HTERT RPE-1 (cell line): Measurements from ENCODE around the gene NSMF.

Experiments used
- in situ Hi-C: fragments of 300-500 bp; cut with MboI; formaldehyde crosslinking; loops from 4 replicates; pipeline ENCODE4 v1.14.3; 2020; ENCODE audit warnings: low sequenced_read_pairs

The NSMF gene

DNA sequence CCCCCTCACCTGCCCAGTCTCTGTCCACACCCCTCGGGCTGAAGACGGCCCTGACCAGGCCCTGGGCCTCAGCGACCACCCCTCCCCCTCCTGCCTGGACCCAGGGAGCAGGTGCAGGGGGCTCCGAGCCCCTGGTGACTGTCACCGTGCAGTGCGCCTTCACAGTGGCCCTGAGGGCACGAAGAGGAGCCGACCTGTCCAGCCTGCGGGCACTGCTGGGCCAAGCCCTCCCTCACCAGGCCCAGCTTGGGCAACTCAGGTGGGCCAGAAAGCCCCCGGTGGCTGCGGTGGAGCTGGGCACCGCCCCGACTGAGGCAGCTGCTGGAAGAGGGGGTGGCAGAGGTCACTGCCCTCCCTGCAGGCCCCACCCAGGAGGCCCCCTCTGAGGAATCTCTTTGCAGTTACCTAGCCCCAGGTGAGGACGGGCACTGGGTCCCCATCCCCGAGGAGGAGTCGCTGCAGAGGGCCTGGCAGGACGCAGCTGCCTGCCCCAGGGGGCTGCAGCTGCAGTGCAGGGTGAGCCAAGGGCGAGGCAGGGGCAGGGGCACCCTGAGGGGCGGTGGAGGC, 25.7 kb downstream of the NSMF start:
- in situ Hi-C loops = no loop called here

DNA sequence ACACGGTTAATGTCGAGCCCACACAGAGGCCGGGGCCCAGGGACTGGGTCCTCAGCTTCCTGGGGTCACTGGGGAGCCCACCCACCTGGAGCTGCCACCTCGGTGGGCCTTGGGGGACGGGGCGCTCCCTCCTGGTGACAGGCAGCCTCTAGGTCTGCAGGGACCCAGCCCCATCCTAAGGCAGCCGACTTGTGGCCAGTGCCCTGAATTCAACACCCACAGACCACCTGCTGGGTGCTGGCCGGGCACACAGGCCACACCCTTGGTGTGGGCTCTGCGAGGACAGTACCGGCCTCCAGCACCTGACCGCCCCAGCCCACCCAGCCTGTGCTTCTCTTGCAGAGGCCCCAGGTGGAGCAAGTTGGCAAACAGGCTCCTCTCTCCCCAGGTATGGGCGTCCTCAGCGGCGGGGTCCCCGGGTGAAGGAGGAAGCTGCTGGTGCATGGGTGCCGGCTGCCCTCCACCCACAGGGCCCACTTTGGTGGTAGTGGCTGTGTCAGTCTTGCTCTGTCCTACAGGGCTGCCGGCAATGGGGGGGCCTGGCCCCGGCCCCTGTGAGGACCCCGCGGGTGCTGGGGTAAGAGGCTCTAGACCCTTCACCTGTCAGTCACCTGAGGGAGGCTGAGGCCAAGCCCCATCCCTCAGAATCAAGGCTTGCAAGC, 26.3 kb downstream of the NSMF start:
- in situ Hi-C loops = no loop called here

DNA sequence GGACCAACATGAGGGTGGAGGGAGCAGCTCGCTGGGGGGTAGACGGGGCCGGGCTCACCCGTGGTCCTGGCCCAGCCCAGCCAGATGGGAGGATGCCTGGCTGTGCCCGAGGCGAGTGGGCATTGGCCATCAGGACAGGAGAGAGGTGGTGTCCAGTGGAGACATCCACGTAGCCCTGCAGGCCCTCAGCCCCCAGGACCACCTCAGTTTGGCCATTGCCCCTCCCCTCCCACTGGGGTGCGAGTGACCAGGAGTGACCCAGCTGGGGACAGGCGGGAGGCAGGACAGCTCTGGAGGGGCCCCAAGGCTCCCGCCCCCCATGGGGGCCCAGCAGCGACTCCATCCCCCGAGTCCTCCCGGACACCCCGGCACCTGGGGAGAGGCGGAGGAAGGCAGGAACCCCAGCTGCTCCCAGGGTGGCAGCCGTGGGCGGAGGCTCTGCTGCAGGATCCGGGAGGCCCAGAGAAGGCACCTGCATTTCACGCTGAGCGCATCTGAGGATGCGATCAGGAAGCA, 27.7 kb downstream of the NSMF start:
- in situ Hi-C loops = no loop called here

DNA sequence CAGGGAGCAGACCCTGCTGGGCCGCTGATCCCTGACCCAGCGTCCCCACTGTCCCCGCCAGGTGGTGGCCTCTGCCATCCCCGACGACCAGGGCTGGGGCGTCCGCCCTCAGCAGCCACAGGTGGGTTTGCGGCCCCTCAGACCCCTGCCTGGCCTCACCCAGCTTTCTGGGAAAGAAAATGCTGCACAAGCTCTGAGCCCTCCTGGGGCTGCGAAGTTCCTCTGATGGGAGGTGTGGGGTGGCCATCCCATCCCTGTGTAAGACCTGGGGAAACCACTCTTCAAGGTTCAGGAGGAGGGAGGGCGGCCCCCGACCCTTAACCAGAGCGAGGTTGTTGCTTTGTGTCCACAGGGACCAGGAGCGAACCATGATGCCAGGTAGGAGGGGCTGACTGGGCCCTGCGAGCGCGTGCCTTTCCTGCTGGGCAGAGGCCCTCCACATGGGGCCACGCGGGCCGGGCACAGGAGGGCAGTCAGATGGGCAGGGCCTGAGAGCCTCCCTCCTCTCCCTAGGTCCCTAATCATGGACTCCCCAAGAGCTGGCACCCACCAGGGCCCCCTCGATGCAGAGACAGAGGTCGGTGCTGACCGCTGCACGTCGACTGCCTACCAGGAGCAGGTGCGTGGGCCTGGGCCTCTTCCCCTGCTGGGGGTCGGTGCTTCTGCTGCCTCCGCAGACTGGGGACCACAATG, 28.3 kb downstream of the NSMF start:
- in situ Hi-C loops = no loop called here

DNA sequence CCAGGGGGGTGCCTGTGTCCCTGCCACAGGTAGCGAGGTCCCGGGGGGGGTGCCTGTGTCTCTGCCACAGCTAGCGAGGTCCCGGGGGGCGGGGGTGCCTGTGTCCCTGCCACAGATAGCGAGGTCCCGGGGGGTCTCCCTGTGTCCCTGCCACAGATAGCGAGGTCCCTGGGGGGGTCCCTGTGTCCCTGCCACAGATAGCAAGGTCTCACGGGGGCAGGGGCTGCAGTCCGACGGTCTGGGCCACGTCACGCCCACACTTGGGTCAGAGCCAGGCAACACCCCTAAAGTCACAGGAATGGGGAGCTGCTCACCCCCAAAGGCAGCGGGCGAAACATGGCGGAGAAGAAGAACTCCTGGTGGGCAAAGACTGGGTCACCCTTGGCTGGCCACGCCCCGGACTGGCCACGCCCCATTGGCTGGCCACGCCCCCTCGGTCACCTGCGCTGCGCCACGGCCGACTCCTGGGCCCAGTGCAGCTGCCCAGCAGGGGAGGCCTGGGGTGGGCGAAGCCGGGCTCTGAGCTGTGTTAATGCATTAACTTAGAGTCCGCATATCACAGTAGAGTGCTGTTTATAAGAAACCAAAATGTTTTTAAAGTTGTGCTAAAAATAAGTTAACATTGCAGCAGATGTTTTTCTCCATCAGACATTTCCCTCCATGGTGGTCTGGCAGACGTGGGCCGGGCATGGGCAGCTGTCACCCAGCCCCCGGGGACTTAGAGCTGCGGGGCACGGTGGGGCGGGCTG, 29.0 kb downstream of the NSMF start:
- in situ Hi-C loops = no loop called here

DNA sequence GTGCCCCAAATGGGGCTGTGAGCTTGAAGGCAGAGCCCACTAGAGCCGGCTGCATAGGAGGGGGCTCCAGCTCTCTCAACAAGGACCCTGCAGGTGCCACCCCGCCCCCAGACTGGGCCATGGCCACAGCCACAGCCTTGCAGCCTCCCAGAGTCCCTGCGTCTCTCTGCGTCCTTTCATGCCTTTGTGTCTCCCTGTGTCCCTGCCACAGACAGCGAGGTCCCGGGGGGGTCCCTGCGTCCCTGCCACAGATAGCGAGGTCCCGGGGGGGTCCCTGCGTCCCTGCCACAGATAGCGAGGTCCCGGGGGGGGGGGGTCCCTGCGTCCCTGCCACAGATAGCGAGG, 29.6 kb downstream of the NSMF start:
- in situ Hi-C loops = no loop called here

DNA sequence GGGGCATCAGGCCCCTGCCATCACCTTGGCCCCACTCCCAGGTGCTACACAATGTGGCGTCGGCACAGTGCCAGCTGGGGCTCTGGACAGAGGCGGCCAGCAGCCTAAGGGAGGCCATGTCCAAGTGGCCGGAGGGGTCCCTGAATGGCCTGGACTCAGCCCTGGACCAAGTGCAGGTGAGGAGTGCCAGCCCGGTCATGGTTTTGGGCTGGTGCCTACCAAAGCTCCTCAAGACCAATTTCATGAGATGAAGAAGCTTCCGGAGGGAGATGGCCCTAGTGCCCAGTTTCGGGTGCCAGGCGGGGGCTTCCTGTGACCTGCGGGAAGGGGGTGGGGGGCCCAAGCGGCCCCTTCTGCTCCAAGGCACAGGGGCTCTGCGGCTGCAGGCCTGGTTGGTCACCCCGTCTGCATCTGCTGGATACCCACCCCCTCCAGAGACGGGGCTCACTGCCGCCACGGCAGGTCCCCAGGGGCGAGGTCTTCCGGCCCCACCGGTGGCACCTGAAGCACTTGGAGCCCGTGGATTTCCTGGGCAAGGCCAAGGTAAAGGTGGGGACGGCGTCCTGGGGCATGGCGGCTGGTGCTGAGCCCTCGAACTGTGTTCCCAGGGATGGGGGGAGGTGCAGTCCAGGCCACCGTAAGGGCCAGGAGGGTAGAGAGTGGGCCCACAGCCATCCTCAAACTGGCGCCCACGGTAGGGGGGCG, 30.1 kb downstream of the NSMF start:
- in situ Hi-C loops = no loop called here

DNA sequence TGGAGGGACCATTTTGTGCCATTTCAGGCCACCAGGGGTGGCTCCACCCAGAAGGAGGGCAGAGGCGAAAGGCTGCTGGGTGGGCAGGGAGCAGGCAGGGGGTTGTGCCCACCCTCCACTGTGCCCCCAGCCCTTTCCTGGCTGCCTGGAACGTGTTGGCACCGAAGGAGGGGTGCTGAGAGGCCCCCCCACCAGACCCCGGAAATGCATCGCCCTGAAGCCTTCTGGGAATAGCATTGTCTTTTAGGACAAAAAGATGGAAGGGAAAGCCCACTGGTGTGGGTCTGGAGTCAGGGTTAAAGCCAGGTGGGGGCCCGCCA, 30.9 kb downstream of the NSMF start:
- in situ Hi-C loops = no loop called here

DNA sequence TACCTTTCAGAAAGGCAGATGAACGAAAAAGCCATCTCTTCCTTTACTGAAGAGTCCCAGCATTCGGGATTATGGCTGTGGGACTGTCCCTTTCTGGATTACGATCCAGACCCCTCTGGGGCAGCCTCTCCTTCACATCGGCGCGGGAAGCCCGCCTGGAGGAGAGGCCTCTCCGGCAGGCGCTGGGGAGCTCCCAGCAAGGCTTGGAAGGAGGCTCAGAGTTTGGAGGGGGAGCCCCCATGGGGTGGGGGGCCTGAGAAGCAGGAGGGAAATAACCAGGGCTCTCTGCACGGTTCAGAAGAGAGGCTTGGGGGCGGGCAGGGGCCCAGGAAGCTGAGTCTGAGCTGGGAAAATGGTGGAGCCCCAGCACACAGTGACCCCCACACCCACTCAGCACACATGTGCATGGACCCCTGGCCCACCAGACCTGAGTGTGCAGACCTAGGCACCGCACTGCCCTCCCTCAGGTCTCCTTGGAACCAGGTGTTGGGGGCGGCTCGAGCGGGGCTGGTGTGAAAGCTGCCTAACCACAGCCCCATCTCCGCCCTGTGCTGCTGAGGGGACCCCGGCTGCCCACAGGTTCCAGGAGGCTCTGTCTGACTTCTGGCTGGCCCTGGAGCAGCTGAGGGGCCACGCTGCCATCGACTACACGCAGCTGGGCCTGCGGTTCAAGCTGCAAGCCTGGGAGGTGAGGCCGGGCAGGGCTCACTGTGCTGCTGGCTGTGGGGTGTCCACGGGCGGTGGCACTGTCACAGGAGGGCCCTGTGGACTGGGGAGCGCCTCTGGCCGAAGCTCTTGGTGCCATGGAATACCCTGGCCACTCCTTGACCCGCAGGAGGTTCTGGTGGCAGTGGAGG, 31.5 kb downstream of the NSMF start:
- in situ Hi-C loops = no loop called here

DNA sequence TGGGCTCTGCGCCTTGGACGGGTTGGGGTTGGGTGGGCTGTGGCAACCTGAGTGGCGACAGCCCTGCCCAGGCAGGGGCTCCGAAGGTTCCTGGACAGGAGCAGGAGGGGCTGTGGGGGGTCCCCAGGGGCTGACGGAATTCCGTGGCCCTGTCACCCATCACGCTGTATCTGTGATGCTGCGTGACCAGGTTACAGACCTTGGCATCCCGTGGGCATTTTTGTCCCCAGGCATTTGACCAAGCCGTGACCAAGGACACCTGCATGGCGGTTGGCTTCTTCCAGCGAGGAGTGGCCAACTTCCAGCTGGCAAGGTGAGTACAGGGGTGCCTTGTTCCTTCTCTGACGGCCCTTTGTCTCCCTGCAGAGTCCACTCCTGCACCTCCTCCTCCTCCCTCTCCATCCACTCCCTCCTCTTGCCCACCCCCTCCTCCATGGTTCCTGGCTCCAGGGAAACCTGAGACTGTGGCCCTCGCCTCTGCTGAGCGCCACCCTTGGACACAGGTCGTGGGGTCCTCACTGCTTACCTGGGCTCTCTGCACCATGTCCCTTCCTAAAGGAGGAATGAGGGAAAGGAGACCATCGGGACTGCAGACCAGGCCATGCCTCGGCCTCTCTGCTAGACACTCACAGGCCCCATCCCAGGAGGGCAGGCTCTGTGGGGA, 33.0 kb downstream of the NSMF start:
- in situ Hi-C loops = no loop called here

DNA sequence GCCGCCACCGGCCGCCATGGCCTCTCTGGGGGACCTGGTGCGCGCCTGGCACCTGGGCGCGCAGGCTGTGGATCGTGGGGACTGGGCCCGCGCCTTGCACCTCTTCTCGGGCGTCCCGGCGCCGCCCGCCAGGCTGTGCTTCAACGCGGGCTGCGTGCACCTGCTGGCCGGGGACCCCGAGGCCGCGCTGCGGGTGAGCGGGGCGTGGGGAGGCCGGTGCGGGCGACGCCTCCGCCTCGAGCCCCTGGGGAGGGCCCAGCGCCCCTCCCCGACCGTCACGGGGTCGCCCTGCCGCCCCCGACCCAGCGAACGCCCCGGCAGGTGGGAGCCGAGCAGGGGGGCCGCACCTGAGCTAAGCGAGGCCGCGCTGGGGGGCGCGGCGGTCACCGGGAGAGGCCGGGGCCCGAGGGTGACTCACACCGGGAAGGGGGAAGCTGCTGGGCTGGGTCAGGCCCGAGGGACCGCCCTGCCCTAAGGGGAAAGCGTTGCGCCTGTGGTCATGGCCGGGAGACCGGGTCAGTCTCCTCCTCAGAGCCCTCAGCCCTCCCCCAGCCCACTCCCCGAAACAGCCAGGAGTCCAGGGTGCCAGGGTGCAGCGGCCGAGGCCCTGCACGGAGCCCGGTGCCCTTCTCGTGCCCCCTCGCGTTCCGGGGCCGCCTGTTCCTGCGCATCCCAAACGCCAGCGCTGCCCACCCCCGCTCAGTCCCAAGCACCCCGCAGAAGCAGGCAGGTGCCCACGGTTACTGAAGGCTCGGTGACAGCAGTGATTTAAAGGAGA, 35.4 kb downstream of the NSMF start:
- in situ Hi-C loops = no loop called here

DNA sequence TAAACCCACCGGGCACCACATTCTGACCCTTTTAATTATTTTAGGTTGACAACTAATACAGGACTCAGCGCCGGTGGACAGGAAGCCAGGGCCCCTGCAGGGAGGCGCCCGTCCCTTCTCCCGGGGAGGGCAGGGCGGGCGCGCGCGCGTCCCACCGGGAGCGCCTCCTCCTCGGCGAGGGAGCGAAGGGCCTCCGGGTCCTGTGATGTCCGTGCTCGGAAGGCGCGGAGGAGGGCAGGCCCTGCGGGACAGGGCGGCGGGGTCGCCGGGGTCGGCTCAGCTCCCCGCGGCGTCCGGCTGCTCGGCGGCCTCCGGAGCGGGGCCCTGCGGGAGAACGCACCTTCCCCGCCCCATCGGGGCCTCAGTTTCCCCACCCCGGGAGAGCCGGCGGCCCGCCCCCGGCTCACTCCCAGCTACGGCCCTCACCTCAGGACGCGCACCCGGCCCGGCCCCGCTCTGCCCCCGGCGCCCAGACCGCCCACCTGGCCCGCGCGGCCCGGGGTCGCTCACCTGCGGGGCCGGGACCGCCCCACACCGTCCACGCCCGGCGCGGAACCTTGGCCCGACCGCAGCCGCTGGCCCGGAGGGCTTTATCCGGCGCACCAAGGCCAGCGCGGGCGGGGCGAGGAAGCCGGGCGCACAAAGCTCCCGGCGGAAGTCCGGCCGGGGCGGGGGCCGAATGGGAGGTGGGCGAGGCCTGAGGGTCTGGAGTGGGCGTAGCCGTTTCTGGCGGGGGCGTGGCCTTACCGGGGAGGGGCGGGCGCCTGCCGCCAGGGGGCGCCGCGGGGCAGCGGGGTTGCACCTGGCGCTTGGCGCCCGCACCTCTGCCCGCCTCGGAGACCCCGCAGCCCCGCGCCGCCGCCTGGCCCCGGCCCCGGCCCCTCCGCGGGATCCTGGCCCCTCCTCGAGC, 36.3 kb downstream of the NSMF start, which contains the start of the genes EXD3 and NOXA1:
EXD3 (minus strand) TSS at position 559 of the 910 bp plus-strand sequence. CDS start 27,805 bp downstream, outside the sequence.
NOXA1 (plus strand) TSS at position 790 of the 910 bp plus-strand sequence. CDS start 137 bp downstream, outside the sequence.
- in situ Hi-C loops = no loop called here

DNA sequence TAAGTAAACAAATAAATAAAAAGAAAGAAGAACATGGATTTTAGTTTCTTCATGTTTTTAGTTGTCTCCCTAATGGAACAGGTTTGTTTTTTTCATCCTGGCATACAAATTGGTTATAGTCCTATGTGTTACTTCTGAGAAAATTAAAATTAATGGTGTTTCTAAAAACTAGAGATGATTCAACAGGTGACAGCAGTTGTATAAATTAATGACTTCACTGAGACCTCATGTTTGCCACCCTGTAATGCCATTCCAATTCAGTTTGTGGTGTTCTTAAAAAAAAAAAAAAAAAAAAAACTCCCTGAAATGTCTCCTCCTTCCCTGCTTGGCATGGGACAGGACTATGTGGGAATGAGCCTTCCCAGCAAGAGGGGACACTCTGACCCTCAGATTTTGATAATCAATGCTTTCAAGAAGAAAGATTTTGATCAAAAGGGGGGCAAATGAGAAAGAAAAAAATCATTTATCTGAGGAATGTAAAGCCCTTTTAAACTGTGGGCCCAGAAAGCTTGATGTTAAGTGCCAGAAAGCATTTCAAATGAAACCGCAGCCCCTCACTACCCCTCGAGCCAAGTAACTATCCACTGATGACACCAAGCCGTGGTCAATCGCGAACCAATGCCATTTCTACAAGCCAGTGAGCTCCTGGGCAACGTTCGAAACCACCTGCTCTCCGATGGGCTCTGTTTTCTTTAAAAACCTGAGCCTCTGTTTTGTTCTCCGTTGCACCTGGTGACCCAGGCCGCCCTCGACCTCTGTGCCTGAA, 37.1 kb downstream of the NSMF start:
- in situ Hi-C loops = no loop called here

DNA sequence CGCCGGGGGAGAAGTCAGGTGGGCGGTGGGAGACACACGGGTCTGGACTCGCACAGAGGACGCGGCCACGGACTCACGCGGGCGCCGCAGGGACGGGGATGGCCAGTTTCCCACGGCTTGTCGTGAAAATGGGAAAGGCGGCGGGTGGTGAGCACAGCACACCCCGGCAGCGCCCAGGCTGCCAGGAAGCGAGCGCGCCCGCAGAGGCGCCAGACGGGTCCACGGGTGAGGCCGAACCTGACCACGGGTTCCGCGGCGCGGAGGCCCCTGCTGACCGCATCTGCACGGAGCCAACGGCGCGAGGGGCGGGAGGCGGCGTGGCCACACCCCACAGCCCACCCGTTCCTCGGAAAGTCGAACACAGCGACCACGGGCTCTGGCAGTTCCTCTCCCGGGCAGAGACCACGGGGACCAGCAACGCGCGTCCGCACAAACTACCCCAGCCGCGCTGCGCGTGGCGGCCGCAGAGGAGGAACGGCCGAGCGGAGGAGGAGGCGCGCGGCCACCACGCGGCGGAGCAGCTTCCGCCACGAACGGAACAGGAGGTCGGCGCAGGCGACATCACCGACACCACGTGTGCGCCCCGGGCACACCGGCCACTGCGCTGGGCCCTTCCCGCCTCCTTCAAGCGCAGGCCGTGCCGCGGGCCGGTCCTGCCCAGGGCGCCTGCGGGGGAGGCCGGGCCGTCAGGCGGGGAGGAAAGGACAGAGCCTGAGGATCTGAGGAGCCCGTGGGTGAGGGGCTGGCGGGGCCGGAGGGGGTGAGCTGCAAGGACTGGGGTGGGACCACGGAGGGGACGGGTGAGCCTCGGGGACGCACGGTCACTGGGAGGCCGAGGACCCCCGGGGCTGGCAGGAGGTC, 41.7 kb downstream of the NSMF start:
- in situ Hi-C loops = no loop called here

DNA sequence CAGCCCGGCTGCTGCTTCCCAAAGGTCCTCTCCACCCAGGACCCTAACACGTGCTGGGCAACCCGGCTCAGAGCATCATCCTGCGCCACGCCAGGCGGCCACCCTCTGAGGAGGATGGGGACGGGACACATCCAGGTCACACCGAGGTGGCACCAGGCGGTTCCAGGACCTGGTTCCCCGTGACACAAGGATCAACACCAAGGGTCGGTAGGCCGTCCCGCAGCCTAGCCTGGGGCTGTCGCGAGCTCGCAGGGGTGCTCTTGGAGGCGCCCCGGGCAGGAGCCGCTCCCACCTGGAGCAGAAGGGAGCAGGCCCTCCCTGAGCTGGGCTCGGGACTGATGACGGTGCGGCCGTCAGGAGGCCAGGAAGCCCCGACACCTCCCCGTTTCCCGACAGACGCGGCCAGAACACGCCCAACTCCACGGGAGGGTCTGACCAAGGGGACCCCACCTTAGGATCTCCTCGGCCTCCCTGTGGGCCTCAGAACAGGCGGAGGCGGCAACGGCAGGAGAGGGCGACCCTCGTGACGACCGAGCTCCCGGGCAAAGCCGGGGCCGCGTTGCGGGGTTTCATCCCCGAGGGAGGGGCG, 42.5 kb downstream of the NSMF start:
- in situ Hi-C loops = no loop called here
